Mucosa of descending colon (tissue), 3 donors: Measurements from ENCODE around the gene MBTPS1. TPM values are rescaled to one million over a fixed set of nuclear protein-coding genes. Genes with fewer than 3 reads are reported as not detected.
A peak's percentile ranks its signal among the peaks of the same experiment; 100 is the strongest.

Experiments
- ATAC-seq: fragments of 200-7000 bp; cut with Tn5 transposase; one replicate; pipeline ENCODE4 v1.9.1; 2020; ENCODE audit warnings: mild to moderate bottlenecking, moderate library complexity
- DNase-seq, 3 donors: peaks; one replicate each; pipeline ENCODE4 v3.0.0-alpha.2; 2020
- H3K36me3 ChIP-seq: fragments of 200-600 bp; one replicate; pipeline ENCODE4 v1.8.0; 2021; ENCODE audit warnings: low read depth, mild to moderate bottlenecking
- H3K4me1 ChIP-seq: fragments of 200-600 bp; one replicate; pipeline ENCODE4 v1.8.0; 2021; ENCODE audit warnings: low read depth, mild to moderate bottlenecking
- H3K4me3 ChIP-seq: fragments of 200-600 bp; one replicate; pipeline ENCODE4 v1.8.0; 2021; ENCODE audit warnings: mild to moderate bottlenecking
- H3K9me3 ChIP-seq: fragments of 200-600 bp; one replicate; pipeline ENCODE4 v1.8.0; 2021; ENCODE audit warnings: mild to moderate bottlenecking
- intact Hi-C, 2 donors: fragments of 100-400 bp; cut with DNase I in 1 of 2; cut with micrococcal nuclease in 1 of 2; formaldehyde crosslinking; loops; one replicate each; pipeline versions ENCODE4 v1.11.0 to v1.11.1; 2022; cut with DNase I, micrococcal nuclease
- total RNA-seq, 3 donors: library from RNA; stranded (reverse); fragmentation: NEBNext Ultra II Directional in 2 of 3; extraction: Animal tissue kit (Norgen Biotek cat#: 25700) in 2 of 3; gene quantifications; one replicate each; pipeline versions ENCODE4 v1.2.1 to v1.2.4, GENCODE V29; 2021 to 2023
- TF ChIP-seq, protein P1 (sequence below): fragments of 200-600 bp; IDR thresholded peaks from one replicate; pipeline ENCODE4 v1.8.0; 2022; ENCODE audit warnings: antibody characterized with exemption, mild to moderate bottlenecking
- donor health status: DM: no; HTN: no; CAD: no; lungs with moderate emphysema.
- donor health status: DM: no; HTN: no; CAD: no.
- donor health status: DM: no; HTN: yes; CAD: no.

The MBTPS1 gene
- total RNA-seq, 3 donors from 2014 or later: 66.1 to 97.0 (median 93.4) TPM

GRCh38 chr16:84085271-84085667, 31.5 kb downstream of the MBTPS1 start:
- intact Hi-C loops: no loop called here
- Histone ChIP-seq H3K36me3 (peaks cover 5% of the 10 kb centered on the region), H3K4me1 (no peaks in the 10 kb centered on the region), H3K9me3 (no peaks in the 10 kb centered on the region), H3K4me3 (no peak overlapping the region)
- ATAC-seq: no peak
- TF ChIP-seq, protein P1, sequence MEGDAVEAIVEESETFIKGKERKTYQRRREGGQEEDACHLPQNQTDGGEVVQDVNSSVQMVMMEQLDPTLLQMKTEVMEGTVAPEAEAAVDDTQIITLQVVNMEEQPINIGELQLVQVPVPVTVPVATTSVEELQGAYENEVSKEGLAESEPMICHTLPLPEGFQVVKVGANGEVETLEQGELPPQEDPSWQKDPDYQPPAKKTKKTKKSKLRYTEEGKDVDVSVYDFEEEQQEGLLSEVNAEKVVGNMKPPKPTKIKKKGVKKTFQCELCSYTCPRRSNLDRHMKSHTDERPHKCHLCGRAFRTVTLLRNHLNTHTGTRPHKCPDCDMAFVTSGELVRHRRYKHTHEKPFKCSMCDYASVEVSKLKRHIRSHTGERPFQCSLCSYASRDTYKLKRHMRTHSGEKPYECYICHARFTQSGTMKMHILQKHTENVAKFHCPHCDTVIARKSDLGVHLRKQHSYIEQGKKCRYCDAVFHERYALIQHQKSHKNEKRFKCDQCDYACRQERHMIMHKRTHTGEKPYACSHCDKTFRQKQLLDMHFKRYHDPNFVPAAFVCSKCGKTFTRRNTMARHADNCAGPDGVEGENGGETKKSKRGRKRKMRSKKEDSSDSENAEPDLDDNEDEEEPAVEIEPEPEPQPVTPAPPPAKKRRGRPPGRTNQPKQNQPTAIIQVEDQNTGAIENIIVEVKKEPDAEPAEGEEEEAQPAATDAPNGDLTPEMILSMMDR: no peak
- DNase-seq: no peak

- intact Hi-C loops: loop anchor here in 1 of 2 donors (5.0 kb wide), 1 partner anchor 103 kb away; the partner anchor contains the start of gene TAF1C
- TF ChIP-seq, protein P1: peak; percentile 54
- H3K36me3 ChIP-seq: peaks cover 3% of the 10 kb centered on the region
Observed at GRCh38 chr16:84084570-84085270, 32.0 kb downstream of the MBTPS1 start.

DNA sequence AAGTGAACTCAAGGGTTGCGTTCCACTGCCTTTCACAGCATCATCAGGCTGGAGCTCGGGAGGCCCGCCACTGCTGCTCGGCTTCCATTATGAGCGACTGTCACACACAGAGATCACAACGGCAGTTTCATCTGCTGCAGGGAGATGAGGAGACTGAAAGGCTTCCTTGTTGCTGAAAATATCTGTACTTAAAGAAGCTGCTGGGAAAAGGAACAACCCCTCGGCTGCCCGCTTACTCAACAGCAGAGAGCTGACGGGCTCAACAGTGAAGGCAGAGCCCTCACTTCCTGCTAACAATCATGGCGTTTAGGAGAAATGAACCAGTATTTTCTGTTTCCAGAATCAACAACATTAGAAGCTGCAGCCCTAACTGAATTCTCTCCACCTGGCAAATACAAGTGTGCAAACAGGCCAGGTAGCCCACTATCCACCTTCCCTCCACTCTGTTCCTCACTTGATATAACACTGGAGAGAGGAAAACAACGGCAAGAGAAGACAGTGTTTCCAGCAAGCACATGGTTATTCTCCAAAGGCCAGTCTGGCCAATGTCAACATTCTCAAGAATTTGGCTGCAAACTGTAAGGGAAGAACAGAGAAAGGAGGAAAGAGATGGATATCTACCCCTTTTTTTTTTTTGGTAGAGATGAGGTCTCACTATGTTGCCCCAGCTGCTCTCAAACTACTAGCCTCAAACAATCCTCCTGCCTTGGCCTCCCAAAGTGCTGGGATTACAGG, 33.7 kb downstream of the MBTPS1 start:
- Histone ChIP-seq H3K4me3 (no peak overlapping the region), H3K36me3 (peaks cover 3% of the 10 kb centered on the region), H3K9me3 (no peaks in the 10 kb centered on the region), H3K4me1 (no peaks in the 10 kb centered on the region)
- DNase-seq (no peak), ATAC-seq (no peak)
- intact Hi-C loops: loop anchor here in 1 of 2 donors (5.0 kb wide), 1 partner anchor 104 kb away; the partner anchor contains the start of gene TAF1C
- TF ChIP-seq, protein P1: no peak

More at GRCh38 chr16:84084570-84085270, 32.0 kb downstream of the MBTPS1 start:
- no peaks in the 10 kb centered on the region for H3K9me3 ChIP-seq
- ATAC-seq: peak; percentile 92
- peak; percentile 64 to 88 (median 74) for DNase-seq
- H3K4me3 ChIP-seq: no peak overlapping the region
- no peaks in the 10 kb centered on the region for H3K4me1 ChIP-seq

- no peak overlapping the region for H3K4me3 ChIP-seq
- TF ChIP-seq, protein P1: no peak
- ATAC-seq: no peak
- DNase-seq: no peak
- H3K36me3 ChIP-seq: peaks cover 3% of the 10 kb centered on the region
- intact Hi-C loops: loop anchor here in 1 of 2 donors (5.0 kb wide), 1 partner anchor 105 kb away; the partner anchor contains the start of gene TAF1C
- no peaks in the 10 kb centered on the region for H3K9me3 ChIP-seq
- no peaks in the 10 kb centered on the region for H3K4me1 ChIP-seq
Observed at GRCh38 chr16:84082110-84082509, 34.6 kb downstream of the MBTPS1 start.

DNA sequence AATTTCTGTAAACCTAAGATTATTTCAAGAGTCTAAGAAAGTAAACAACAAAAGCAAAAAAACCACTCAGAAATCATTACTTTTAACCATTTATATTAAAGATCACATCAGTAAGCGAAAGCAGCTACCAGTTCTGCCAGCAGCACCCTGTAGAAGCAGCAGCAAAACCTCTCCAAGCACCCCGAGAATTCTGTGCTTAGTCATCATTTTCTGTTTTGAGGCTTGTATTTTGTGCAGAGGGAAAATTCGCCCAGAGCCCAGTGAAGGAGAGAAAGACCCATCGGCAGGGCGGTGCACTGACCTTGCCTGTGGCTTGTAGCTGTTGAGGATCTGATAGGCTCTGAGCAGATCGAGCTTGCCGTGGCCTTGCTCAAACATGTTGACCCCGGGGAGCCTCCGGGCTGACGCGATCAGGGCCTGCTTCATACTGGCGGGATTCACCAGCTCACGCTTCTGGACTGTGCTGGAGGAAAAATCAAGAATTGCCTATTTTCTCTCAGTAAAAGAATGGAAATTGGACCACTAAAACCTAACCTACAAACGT, 35.2 kb downstream of the MBTPS1 start:
- ATAC-seq (no peak), DNase-seq (no peak)
- TF ChIP-seq, protein P1: no peak
- intact Hi-C loops: loop anchor here in 1 of 2 donors (5.0 kb wide), 1 partner anchor 106 kb away; the partner anchor contains the start of gene TAF1C
- H3K9me3 ChIP-seq: no peaks in the 10 kb centered on the region
- H3K4me3 ChIP-seq: no peak overlapping the region
- no peaks in the 10 kb centered on the region for H3K4me1 ChIP-seq
- no peaks in the 10 kb centered on the region for H3K36me3 ChIP-seq
